ENCODE results near the gene OBSCN.

- TF ChIP-seq CTCF (IDR thresholded peaks at IDR 0.05) (no peak), EP300 (IDR thresholded peaks at IDR 0.05) (no peak), POLR2AphosphoS5 (IDR thresholded peaks at IDR 0.05) (no peak), POLR2A (IDR thresholded peaks at IDR 0.05) (no peak)
Measured at GRCh38 chr1:228204958-228205357, 2.9 kb upstream of the OBSCN start.

Data from suprapubic skin (tissue), 4 donors.